MG63 (cell line): ENCODE measurements around the gene RAE1. TPM values are rescaled to one million over a fixed set of nuclear protein-coding genes. Genes with fewer than 3 reads are reported as not detected.
A peak's percentile ranks its signal among the peaks of the same experiment; 100 is the strongest.

Experiments used
- DNase-seq: peaks from one replicate; pipeline ENCODE4 v3.0.0-alpha.2; 2020
- H3K27me3 ChIP-seq: fragments of 250-450 bp; sonication (Bioruptor Pico); 2 replicates; pipeline ENCODE4 v1.5.1; 2020; ENCODE audit warnings: mild to moderate bottlenecking, moderate library complexity
- H3K36me3 ChIP-seq: fragments of 250-450 bp; sonication (Bioruptor Pico); 2 replicates; pipeline ENCODE4 v1.5.1; 2020; ENCODE audit warnings: mild to moderate bottlenecking, moderate library complexity
- H3K4me3 ChIP-seq: fragments of 250-450 bp; sonication (Bioruptor Pico); 2 replicates; pipeline ENCODE4 v1.5.1; 2020; ENCODE audit warnings: mild to moderate bottlenecking, moderate library complexity
- H3K9me3 ChIP-seq: fragments of 250-450 bp; sonication (Bioruptor Pico); 2 replicates; pipeline ENCODE4 v1.5.1; 2020; ENCODE audit warnings: mild to moderate bottlenecking, moderate library complexity
- total RNA-seq: library from RNA; depleted of rRNA; stranded (reverse); fragments of >200 nt; shearing (Covaris generic); gene quantifications from 2 replicates; pipeline ENCODE4 v1.2.3, GENCODE V29; 2014; ENCODE audit warnings: low replicate concordance

The RAE1 gene
- total RNA-seq, 1 experiment from 2014 or later: 85.5 TPM

DNA sequence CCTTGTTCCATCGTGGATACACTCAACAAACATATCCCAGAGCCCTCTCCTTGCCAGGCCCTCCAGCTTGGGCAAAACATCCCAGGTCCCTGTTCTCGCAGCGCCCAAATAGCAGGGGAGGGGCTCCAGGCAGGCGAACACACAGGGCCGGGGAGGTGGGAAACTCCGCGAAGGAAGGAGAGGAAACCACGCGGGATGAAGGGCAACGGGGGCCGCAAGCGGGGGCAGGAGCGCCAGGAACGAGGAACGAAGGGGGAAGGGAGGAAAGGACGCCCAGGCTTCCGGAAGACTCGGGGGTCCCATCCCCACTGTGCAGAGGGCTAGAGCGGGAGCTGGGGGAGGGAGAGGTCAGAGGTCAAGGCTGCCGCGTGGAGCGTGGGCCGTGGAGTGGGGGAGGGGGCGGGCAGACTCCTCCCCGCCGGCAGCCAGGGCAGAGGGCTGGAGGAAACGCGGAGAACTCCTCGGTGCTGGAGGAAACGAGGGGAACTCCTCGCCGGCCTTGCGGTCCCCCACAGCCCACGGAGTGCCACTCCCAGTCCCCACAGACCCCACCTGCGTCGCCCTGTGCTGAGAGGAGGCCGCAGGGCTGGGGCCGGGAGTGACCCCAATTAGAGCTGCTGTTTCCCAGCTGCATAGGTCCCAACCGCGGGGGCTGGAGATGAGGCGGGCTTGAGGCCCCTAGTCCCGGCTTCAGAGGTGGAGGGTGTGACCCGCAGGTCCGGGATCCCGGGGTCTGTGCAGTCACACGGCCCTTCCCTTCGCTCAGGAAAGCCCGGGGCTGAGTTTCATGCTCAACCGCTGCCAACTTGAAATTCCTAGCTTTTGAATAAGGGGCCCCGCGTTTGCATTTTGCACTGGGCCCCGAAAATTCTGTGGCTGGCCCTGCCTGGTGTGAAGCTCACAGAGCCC, 38.9 kb downstream of the RAE1 start:
- no peaks in the 10 kb centered on the region for H3K9me3 ChIP-seq
- no peak for DNase-seq
- no peak overlapping the region for H3K4me3 ChIP-seq
- H3K27me3 ChIP-seq: no peaks in the 10 kb centered on the region
- H3K36me3 ChIP-seq: peaks cover 18% of the 10 kb centered on the region

GRCh38 chr20:57390604-57391438, 39.8 kb downstream of the RAE1 start, which contains the start of gene RBM38:
Gene RBM38, plus strand, starts transcription at chr20:57391396. Its CDS starts 186 bp downstream, at chr20:57391582.
- DNase-seq: peak; percentile 72
- Histone ChIP-seq H3K4me3 (peak within 1 kb of the TSS; percentile 70), H3K9me3 (no peaks in the 10 kb centered on the region), H3K27me3 (no peaks in the 10 kb centered on the region), H3K36me3 (peaks cover 25% of the 10 kb centered on the region)

DNA sequence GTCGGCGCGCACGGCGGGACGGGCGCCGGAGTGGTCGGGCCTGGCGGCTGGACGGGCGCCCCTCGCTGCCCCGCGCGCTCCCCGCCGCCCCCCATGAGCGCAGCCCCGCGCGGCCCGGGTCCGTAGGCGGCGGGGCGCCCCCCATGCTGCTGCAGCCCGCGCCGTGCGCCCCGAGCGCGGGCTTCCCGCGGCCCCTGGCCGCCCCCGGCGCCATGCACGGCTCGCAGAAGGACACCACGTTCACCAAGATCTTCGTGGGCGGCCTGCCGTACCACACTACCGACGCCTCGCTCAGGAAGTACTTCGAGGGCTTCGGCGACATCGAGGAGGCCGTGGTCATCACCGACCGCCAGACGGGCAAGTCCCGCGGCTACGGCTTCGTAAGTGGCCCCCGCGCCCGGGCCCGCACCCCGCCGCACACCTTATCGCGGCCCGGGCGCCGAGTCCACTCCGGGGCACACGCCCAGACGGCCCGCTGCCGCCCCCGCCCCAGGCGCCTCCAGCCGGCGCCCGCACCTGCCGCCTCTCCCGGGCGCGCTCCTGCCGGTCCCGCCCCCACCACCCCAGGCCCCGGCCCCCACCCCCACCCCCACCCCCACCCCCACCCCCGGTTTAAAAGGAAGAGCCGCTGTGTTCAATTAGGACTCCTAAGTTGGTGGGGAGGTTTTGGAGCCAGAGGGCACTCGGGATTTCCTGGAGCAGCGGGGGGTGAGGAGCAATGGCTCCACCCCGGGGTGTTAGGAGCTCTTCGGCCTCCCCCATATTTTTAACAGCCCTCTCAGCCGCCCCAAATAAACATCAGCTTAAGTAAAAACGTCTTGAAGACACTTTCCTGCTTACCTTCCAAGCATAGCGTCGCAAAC, 40.6 kb downstream of the RAE1 start:
- peak; percentile 50 for DNase-seq
- Histone ChIP-seq H3K9me3 (no peaks in the 10 kb centered on the region), H3K4me3 (peak overlapping the region; percentile 70), H3K36me3 (peaks cover 34% of the 10 kb centered on the region), H3K27me3 (no peaks in the 10 kb centered on the region)

- Histone ChIP-seq H3K27me3 (no peaks in the 10 kb centered on the region), H3K4me3 (peak overlapping the region; percentile 70), H3K36me3 (peaks cover 44% of the 10 kb centered on the region), H3K9me3 (no peaks in the 10 kb centered on the region)
- DNase-seq: no peak
Measured at GRCh38 chr20:57392512-57393271, 41.6 kb downstream of the RAE1 start.

- H3K4me3 ChIP-seq: no peak overlapping the region
- peaks cover 52% of the 10 kb centered on the region for H3K36me3 ChIP-seq
- no peak for DNase-seq
- no peaks in the 10 kb centered on the region for H3K9me3 ChIP-seq
- no peaks in the 10 kb centered on the region for H3K27me3 ChIP-seq
Measured at GRCh38 chr20:57393321-57394120, 42.5 kb downstream of the RAE1 start.

- Histone ChIP-seq H3K4me3 (no peak overlapping the region), H3K9me3 (no peaks in the 10 kb centered on the region), H3K27me3 (no peaks in the 10 kb centered on the region), H3K36me3 (peaks cover 59% of the 10 kb centered on the region)
- no peak for DNase-seq
Measured at GRCh38 chr20:57394121-57395082, 43.3 kb downstream of the RAE1 start.

DNA sequence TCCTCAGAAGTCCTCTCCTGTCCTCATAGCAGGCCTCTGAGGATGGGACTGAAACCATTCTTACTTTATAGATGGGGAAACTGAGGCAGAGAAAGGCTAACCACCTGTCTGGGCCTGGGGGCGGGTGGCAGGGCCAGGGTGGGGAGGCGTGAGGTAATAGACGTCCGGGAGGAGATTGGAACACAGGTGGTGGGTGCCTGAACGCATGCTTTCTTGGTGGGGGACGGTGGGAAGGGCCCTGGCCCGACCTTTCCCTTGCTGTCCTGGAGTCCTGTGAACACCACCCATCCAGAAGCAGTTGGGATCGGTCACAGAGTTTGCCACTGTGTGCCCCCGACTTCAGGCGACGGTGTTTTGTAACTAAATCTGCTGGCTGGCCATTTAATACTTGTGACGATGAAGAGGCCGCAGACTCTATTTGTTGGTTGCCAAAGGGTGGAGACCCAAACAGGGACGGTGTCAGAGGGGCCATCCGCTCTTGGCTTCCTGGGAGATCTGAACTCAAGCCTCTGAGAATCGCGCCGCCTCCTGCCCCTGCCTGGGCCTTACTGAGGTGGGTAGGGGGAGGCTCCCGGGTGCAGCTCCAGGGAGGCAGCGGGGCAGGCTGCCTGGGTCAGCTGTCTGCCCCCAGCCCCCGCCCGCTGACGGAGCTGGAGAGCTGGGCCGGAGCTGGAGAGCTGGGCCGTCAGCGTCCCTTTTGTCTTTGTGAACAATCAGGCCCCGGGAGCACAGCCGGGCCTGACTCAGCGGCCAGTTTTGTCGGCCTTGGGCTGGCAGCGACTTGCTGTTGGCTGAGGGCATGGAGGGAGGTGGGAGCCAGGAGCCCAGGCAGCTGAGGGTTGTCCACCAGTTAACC, 44.3 kb downstream of the RAE1 start:
- DNase-seq: peak; percentile 88
- peak overlapping the region; percentile 7; the same call in 1 of the 2 replicates for H3K4me3 ChIP-seq
- H3K36me3 ChIP-seq: peaks cover 59% of the 10 kb centered on the region
- H3K27me3 ChIP-seq: no peaks in the 10 kb centered on the region
- H3K9me3 ChIP-seq: no peaks in the 10 kb centered on the region

DNA sequence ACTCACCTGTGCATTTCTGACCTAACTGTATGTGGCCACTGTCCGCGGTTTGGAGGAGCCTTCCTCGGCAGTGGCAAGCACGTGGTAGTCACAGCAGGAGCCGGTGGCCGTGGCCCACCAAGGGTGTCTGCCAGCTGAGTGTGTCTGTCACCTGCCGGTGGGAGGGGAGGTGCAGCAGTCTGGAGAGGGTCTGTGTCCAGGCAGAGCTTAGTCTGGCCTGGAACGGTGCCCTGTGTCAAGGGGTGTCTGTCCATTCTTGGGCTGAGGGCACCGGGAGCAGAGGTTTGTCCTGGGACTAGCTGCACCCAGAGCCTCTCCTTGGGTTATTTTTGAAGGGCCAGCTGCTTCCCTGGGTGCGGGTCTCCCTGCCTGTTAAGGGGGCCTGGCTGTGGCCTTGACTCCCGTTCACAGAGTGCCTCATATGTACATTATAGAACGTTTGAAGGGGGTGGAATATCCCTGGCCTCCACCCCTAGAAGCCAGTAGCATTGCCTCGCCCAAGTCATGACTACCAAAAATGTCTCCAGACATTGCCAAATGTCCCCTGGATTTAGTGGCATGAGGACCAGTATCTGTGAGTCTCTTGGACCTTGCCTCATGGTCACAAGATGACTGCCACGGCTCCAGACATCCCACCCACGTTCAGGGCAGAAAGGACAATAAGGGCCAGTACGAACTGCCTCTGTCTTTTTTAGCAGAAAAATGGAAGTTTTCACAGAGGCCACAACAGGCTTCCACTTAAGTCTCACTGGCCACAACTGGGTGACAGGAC, 45.3 kb downstream of the RAE1 start:
- H3K9me3 ChIP-seq: no peaks in the 10 kb centered on the region
- no peak for DNase-seq
- H3K36me3 ChIP-seq: peaks cover 68% of the 10 kb centered on the region
- no peaks in the 10 kb centered on the region for H3K27me3 ChIP-seq
- H3K4me3 ChIP-seq: no peak overlapping the region

- Histone ChIP-seq H3K9me3 (no peaks in the 10 kb centered on the region), H3K27me3 (no peaks in the 10 kb centered on the region), H3K4me3 (no peak overlapping the region)
Measured at GRCh38 chr20:57396984-57397692, 46.1 kb downstream of the RAE1 start.

GRCh38 chr20:57397693-57398108, 46.6 kb downstream of the RAE1 start:
- peaks cover 72% of the 10 kb centered on the region for H3K36me3 ChIP-seq
- H3K9me3 ChIP-seq: no peaks in the 10 kb centered on the region
- no peak for DNase-seq
- no peaks in the 10 kb centered on the region for H3K27me3 ChIP-seq
- no peak overlapping the region for H3K4me3 ChIP-seq

More at GRCh38 chr20:57396984-57397692, 46.1 kb downstream of the RAE1 start:
- peaks cover 72% of the 10 kb centered on the region for H3K36me3 ChIP-seq
- DNase-seq: no peak

- no peak overlapping the region for H3K4me3 ChIP-seq
- H3K27me3 ChIP-seq: no peaks in the 10 kb centered on the region
- peaks cover 70% of the 10 kb centered on the region for H3K36me3 ChIP-seq
- no peaks in the 10 kb centered on the region for H3K9me3 ChIP-seq
- no peak for DNase-seq
Measured at GRCh38 chr20:57398231-57398821, 47.3 kb downstream of the RAE1 start.
